ENCODE results near the gene CLPSL1.

DNA sequence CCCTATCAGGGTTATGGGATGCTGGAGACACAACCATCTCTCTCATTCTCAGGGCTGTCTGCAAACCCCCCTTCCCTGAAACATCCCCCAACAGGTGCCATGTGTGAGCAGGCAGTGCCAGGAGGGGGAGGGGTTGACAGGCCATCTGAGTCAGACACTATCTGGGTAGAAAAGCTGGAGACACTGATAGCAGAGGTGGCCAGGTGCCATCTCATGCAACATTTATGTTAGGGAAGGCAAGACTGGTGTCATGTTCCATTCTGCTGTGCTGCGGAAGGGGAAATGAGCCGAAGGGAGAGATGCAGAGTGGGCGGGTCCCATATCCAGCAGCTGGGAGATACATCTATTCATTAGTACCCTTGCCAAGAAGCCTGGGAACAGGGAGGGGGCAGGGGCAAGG, 27.9 kb downstream of the CLPSL1 start:
- TF ChIP-seq POLR2A (IDR thresholded peaks at IDR 0.05; ENCODE audit: low read depth, low read length): no peak
- TF ChIP-seq SPI1 (IDR thresholded peaks at IDR 0.05; ENCODE audit: low read depth, low read length): no peak
- TF ChIP-seq TAF1 (IDR thresholded peaks at IDR 0.05; ENCODE audit: low read depth, low read length): no peak
- no peak for TF ChIP-seq POLR2AphosphoS5 (IDR thresholded peaks at IDR 0.05; ENCODE audit: low read depth, low read length)
- TF ChIP-seq POU2F2 (IDR thresholded peaks at IDR 0.05; ENCODE audit: low read depth, low read length): no peak
